Activated CD8-positive, alpha-beta memory T cell treated with anti-CD3 and anti-CD28 coated beads for 48 hours (primary cell): ENCODE measurements around the gene BCL2L2.
"Not testable (repeated sequence)": the region's sequence is repeated elsewhere in the genome, so short reads cannot be mapped to it uniquely, and the experiment has no call there.

Experiments used
- DNase-seq, 3 experiments: peaks; one replicate each; pipeline ENCODE4 v3.0.0-alpha.2; 2020; ENCODE audit warnings: low read depth in 2 of 3, low spot score in 2 of 3

The BCL2L2 gene

GRCh38 chr14:23324455-23324846 is 17.8 kb downstream of the BCL2L2 start:
- no peak for DNase-seq

GRCh38 chr14:23324993-23325392 is 18.4 kb downstream of the BCL2L2 start:
- no peak for DNase-seq

- not testable (repeated sequence) for DNase-seq
Observed at GRCh38 chr14:23325746-23326145, 19.1 kb downstream of the BCL2L2 start.

GRCh38 chr14:23326491-23327332 is 20.1 kb downstream of the BCL2L2 start:
- no peak for DNase-seq

DNA sequence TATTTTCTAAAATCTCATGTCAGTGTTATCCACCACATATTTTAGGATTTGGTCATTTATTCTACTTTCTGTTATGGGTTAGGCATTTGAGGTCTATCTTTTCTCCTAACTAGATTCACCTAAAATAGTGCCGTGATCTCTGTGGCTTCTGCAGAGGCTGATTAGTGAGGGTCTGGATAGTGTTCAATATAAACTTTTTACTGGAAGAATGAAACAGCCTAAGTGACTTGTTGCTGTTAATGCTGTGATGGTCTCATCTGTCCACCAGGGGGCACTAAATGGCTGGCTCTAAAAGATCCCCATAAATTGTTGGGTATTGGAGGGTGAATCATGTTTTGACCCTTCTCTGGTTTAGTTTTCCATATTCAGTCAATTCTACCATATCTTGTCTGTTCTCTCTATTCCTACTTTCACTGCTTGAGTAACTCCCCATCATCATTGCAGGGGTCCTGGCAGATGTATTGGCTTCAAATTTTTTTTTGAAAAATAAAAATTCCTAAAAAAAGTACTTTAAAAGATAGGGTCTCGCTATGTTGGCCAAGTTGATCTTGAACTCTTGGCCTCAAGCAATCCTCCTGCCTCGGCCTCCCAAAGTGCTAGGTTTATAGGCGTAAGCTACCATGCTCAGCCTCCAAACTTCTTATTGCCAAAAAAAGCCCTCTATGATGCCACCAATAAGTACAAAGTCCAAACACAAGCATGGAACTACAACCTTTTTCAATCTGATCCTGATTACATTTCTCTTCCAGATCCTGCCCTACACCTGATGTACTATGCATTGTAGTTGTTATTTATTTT is 21.5 kb downstream of the BCL2L2 start:
- DNase-seq, result no peak

DNA sequence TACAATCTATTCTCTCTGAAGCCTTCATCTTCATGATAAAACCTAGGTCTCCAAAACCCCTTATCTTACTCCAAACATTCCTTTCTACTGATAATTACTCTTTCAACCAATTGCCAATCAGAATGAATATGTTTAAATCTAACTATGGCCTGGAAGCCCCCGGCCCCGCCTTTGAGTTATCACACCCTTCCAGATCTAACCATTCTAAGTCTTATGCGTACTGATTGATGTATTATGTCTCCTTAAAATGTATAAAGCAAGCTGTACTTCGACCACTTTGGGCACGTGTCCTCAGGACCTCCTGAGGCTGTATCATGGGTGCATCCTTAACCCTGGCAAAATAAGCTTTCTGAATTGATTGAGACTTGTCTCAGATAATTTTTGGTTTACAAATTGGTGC is 29.0 kb downstream of the BCL2L2 start:
- no peak for DNase-seq

GRCh38 chr14:23339506-23340268 is 33.1 kb downstream of the BCL2L2 start:
- DNase-seq, result no peak

DNA sequence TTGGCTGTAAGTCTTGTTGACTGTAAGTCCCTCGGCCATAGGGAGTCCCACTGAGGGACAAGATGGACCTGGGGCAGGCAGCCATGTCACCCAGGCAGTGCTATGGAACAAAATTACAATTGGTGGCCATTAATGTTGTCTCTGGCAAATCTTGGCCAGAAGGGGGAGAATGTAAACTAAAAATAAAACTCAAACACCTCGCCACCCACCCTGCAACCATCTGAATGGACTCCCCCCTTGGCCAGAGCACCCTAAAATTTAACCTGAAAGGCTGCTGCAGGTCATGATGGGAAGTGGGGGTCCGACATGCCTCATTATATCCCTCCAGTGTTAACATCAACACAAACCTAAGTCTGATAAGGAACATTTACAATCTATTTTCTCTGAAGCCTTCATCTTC is 37.8 kb downstream of the BCL2L2 start:
- DNase-seq, result no peak

DNA sequence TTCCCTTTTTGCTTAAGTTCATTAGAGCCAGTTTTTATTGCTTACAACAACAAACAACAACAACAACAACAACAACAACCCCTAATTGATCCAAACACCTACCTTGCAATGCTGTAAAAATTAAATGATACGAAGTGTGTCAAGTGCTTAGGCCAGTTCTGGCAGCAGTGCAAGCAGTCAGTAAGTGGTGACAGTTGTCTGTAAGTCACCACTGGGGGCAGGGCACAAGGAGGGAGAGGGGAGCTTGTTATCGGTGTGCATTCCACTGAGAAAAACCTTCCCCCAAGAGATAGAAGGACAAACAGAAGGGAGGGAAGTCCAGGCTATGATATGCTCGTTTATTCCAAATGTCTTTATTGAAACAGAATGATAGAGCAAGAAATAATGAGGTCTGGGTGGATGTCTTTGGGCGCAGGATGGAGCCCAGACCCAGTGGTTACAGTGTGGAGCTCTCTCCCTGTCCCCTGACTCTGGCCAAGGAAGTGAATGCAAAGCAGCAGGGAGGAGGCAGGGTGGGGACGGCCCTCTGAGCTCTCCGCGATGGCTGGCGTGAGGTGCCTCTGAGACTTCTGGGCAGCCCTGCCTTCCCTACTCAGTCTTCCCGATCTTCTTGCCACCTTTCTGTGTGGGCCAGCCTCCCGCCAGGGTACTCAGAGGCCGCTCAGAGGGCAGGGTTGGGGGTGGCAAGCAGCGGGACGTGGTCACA is 39.5 kb downstream of the BCL2L2 start:
- DNase-seq, result no peak

DNA sequence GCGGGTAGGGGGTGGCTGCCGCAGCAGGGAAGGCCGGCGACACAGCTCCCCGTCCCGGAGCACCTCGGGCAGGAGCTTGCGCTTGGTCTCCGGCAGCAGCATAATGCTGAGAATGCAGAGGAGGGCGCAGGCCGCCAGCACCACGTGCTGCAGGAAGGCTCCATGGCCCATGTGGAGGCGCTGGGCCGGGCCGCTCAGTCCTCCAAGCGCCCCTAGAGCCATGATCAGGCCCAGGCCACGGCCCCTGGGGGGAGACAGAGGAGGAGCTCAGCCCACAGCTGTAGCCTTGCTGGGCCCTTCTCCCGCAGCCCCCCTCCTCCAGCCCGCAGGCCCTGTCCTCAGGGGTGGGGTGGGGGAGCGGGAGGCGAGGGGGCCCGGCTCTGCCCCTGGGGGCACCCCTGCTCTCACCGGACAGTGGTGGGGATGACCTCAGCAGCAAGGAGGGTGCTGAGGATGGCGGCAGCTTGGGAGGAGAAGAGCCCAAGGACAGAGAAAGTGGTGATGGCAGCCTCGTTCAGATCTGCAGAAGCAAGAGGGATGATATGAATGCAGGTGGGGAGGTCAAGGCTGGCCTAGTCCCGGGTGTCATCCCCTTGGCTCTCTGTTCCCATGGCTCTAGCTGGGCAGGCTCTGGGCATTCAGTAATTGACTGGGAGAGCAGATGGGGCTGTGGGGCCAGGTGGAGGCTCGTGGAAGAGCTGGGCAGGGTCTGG is 40.2 kb downstream of the BCL2L2 start:
- DNase-seq, result no peak

DNA sequence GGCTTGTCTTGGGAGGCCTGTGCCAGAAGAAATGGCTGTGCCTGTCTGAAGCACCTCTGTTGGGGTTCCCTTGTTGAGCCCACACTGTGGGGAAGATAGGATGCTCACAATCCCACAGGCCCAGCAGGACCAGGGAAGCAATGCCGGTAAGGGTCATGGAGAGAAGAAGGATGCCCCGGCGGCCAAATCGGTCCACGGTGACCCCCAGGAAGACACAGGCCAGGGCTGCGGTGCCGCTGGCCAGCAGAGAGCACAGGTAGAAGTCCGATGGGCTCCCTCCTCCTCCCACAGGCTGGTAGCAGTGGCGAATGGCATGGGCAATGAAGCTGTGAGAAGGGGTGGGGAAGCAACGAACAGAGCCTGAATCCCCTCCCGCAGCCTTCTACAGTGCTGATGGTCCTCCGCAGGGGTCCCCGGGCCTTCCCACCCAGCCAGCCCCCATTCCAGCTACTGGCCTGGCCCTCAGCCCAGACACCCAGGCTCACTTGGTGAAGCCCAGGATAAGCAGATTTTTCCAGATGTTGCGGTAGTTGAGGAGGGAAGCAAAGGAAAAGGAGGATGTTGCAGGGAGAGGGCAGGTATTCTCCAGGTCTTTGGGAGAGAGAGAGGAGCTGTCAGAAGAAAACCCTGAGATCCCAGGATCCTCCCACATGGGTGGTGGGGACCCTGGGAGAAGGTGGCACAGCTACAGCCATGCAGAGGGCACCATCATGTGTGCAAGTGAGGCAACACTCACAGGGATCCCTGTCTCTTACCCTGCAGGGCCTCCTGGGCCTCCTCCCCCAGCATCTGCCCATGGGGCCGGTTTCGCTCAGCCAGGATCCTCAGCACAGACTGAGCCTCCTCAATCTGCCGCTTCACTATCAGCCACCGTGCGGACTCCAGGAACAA is 41.0 kb downstream of the BCL2L2 start:
- no peak for DNase-seq

GRCh38 chr14:23348297-23348655 is 41.6 kb downstream of the BCL2L2 start:
- DNase-seq, result no peak

DNA sequence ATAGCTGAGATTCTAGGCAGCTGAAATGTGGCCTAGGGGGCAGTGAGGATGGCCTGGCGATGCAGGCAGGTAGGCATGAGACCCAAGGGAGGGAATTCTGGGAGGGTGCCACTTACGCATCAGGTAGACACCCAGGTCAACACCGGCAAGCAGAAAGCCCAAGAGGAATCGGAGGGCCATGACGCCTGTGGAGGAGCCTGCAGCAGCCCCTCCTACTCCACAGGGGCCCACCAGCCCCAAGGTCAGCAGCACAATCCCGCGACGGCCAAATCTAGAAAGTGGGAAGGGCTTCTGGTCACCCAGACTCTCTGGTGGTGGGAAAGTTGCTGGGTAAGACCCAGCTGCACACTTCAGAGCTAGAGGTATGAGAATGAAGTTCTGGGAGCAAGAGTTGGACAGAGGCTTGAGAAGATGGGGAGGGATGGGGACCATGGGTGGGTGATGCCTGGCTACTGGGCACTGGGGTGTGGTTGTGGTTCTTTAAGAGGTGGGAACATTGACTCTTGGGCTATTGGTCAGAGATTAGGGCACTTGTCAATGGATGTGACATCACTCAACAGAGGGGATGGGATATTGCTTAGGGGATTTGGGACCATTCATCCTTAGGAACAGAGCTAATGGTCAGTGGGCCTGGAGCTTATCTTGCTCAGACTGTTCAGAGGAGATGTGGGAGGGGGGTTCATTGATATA is 42.7 kb downstream of the BCL2L2 start:
- DNase-seq, result no peak

DNA sequence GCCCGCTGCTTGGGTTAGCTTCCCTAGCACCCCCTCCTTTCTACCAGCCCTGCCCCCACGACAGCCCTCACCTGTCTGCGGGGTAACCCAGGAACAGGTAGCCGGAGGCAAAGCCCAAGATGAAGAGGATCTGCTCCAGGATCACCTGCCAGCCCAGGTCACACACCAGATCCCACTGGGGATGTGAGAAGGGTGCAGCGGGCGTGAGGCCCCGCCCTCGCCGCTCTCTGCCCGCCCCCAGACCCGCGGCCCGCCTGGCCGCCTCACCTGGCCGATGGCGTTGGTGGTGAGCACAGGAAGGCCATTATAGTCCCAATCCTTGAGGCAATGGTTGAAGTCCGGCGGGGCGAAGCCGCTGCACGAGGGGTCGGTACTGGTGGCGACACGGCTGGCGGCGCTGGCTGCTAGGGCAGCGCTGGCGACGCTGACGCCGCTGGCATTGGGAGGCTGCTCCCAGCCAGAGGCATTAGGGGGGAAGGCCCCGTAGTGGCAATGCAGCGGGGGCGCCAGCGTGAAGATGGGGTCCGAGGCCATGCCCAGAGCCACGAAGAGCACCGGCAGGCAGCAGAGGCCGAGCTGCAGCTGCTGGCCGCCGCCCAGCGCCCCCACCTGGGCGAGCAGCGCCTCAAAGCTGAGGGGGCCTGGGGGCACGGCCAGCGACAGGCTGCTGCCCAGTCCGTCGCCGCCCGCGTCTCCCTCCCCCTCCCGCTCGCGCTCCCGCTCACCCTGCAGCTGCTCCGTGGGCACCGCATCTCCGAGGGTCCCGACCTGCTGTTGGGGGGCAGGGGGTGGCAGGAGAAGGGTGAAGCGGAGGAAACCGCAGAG is 45.3 kb downstream of the BCL2L2 start:
- DNase-seq, result no peak

GRCh38 chr14:23352506-23353432 is 46.1 kb downstream of the BCL2L2 start, which contains the start of gene SLC22A17:
Gene SLC22A17 (minus strand): TSS chr14:23352887.
- DNase-seq, result peak in 1 of 3 experiments; percentile 14

DNA sequence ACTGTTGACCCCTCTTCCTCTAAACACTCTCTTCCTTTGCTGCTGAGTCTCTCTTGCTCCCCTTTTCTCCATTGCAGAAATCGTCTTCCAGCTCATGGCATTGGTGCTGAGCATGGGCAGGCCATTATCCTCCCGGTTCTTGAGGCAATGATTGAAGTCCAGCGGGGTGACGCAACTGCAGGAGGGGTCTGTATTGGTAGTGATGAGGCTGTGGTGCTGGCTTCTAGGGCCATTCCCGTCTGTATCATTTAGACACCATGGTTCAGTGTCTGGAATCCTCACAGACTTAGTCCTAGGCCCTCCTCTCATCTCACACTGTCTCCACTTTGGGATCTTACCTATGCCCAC is 46.8 kb downstream of the BCL2L2 start:
- no peak for DNase-seq

- DNase-seq, result no peak
Observed at GRCh38 chr14:23354990-23355389, 48.4 kb downstream of the BCL2L2 start.
